Fibroblast of lung (primary cell): Measurements from ENCODE around the gene GRM8. TPM values are rescaled to one million over a fixed set of nuclear protein-coding genes. Genes with fewer than 3 reads are reported as not detected.

Source experiments
- DNase-seq, 2 donors: peaks; one replicate each; pipeline versions ENCODE4 v3.0.0 to v3.0.0-alpha.2; 2010; ENCODE audit warnings: low read depth in 2 of 2
- H2AFZ ChIP-seq: 2 replicates; pipeline ENCODE4 v1.5.1; 2012; ENCODE audit warnings: low read length, control low read depth, inconsistent platforms
- H3K27ac ChIP-seq: 2 replicates; pipeline ENCODE4 v1.5.1; 2011; ENCODE audit warnings: low read length, control low read depth; ENCODE audit not compliant: insufficient read depth
- H3K27me3 ChIP-seq: 2 replicates; pipeline ENCODE4 v1.5.1; 2011; ENCODE audit warnings: mild to moderate bottlenecking, low read length; ENCODE audit not compliant: control insufficient read depth, insufficient read depth
- H3K36me3 ChIP-seq: 2 replicates; pipeline ENCODE4 v1.5.1; 2011; ENCODE audit warnings: low read length; ENCODE audit not compliant: control insufficient read depth, insufficient read depth
- H3K4me1 ChIP-seq: 2 replicates; pipeline ENCODE4 v1.5.1; 2011; ENCODE audit warnings: low read length; ENCODE audit not compliant: control insufficient read depth, insufficient read depth; ENCODE audit errors: extremely low read depth
- H3K4me2 ChIP-seq: 2 replicates; pipeline ENCODE4 v1.5.1; 2011; ENCODE audit warnings: low read length, control low read depth; ENCODE audit not compliant: insufficient read depth; ENCODE audit errors: extremely low read depth
- H3K4me3 ChIP-seq, 4 experiments: fragments of 200-600 bp in 1 of 4; sonication (generic) in 1 of 4; replicated peaks in 1 of 4; 2 replicates each; pipeline ENCODE4 v1.5.1; 2011 to 2016; ENCODE audit warnings: low read length in 4 of 4, low read depth in 3 of 4, mild to moderate bottlenecking in 3 of 4, control low read depth in 2 of 4, inconsistent platforms in 1 of 4, mixed read lengths in 1 of 4; ENCODE audit not compliant: insufficient read depth in 1 of 4; ENCODE audit errors: control extremely low read depth in 1 of 4
- H3K79me2 ChIP-seq: 2 replicates; pipeline ENCODE4 v1.5.1; 2012; ENCODE audit warnings: mild to moderate bottlenecking, low read length, inconsistent platforms; ENCODE audit not compliant: control insufficient read depth, insufficient read depth
- H3K9ac ChIP-seq: 2 replicates; pipeline ENCODE4 v1.5.1; 2011; ENCODE audit warnings: mild to moderate bottlenecking, low read length, control low read depth; ENCODE audit not compliant: insufficient read depth
- H3K9me3 ChIP-seq: 2 replicates; pipeline ENCODE4 v1.5.1; 2012; ENCODE audit warnings: low read depth, low read length; ENCODE audit not compliant: control insufficient read depth, insufficient read depth
- H4K20me1 ChIP-seq: 2 replicates; pipeline ENCODE4 v1.5.1; 2011; ENCODE audit warnings: low read length; ENCODE audit not compliant: control insufficient read depth, insufficient read depth; ENCODE audit errors: extremely low read depth
- CTCF ChIP-seq, 2 donors: IDR thresholded peaks in 1 of 2; conservative IDR thresholded peaks in 1 of 2; 1 replicate in 1 of 2; 2 replicates in 1 of 2; pipeline ENCODE4 v1.5.1; 2011 to 2012; ENCODE audit warnings: low read length in 2 of 2, control low read depth in 1 of 2, inconsistent platforms in 1 of 2, low read depth in 1 of 2, mild to moderate bottlenecking in 1 of 2
- EZH2 ChIP-seq: IDR thresholded peaks from 2 replicates; pipeline ENCODE4 v1.5.1; 2012; ENCODE audit warnings: low read length, control low read depth, mild to moderate bottlenecking; ENCODE audit errors: missing control alignments
- polyA minus RNA-seq: library from RNA; depleted of rRNA, polyadenylated mRNA; stranded (reverse); fragments of >200 nt; gene quantifications from 2 replicates; pipeline ENCODE4 v1.2.3, GENCODE V29; 2011; ENCODE audit warnings: low replicate concordance
- polyA plus RNA-seq, 2 donors: library from polyadenylated mRNA; depleted of rRNA in 1 of 2; stranded (reverse) in 1 of 2; unstranded in 1 of 2; fragments of >200 nt; gene quantifications; 2 replicates each; pipeline ENCODE4 v1.2.1, GENCODE V29; 2011 to 2012; ENCODE audit warnings: missing spikeins in 1 of 2
- total RNA-seq: library from RNA; depleted of rRNA; stranded (reverse); fragments of >200 nt; gene quantifications from 2 replicates; pipeline ENCODE4 v1.2.1, GENCODE V29; 2014

The GRM8 gene
- total RNA-seq = not detected in 2 replicates
- polyA plus RNA-seq = not detected in 2 replicates
- polyA plus RNA-seq (2012) = not detected in 2 replicates
- polyA minus RNA-seq = not detected in 2 replicates

GRCh38 chr7:127252778-127253280, at the start of gene GRM8:
Gene GRM8, minus strand, starts transcription at chr7:127252941.
- DNase-seq = peak; percentile 11 to 53
- H3K27ac ChIP-seq = no peak within 1 kb of the TSS
- H3K9ac ChIP-seq = peak within 1 kb of the TSS; percentile 8
- no peaks in the 10 kb centered on the region for H3K9me3 ChIP-seq
- H3K79me2 ChIP-seq = no peaks in the 10 kb centered on the region
- no peaks in the 10 kb centered on the region for H3K36me3 ChIP-seq
- peaks cover 5% of the 10 kb centered on the region for H3K4me1 ChIP-seq
- H3K4me3 ChIP-seq = peak within 1 kb of the TSS; percentile 16 to 74 (median 44)
- no peaks in the 10 kb centered on the region for H4K20me1 ChIP-seq
- H3K4me2 ChIP-seq = peak within 1 kb of the TSS; percentile 73
- H3K27me3 ChIP-seq = peaks cover 27% of the 10 kb centered on the region
- TF ChIP-seq EZH2 (no peak), CTCF (conservative IDR thresholded peaks at IDR 0.05 in 1 of 2, IDR thresholded peaks at IDR 0.05 in 1 of 2; ENCODE audit: low read depth in 1 of 2, low read length in 2 of 2) (no peak)
- H2AFZ ChIP-seq = peak within 1 kb of the TSS; percentile 39

- Histone ChIP-seq H3K4me2 (no peak overlapping the region), H3K79me2 (no peaks in the 10 kb centered on the region), H3K9me3 (no peaks in the 10 kb centered on the region), H3K4me1 (no peaks in the 10 kb centered on the region), H3K36me3 (no peaks in the 10 kb centered on the region), H3K9ac (no peak overlapping the region), H3K27me3 (no peaks in the 10 kb centered on the region), H4K20me1 (no peaks in the 10 kb centered on the region), H3K4me3 (no peak overlapping the region), H2AFZ (no peak overlapping the region), H3K27ac (no peak overlapping the region)
- TF ChIP-seq EZH2 = no peak
- no peak for TF ChIP-seq CTCF (conservative IDR thresholded peaks at IDR 0.05 in 1 of 2, IDR thresholded peaks at IDR 0.05 in 1 of 2; ENCODE audit: low read depth in 1 of 2, low read length in 2 of 2)
- peak in 1 of 2 donors; percentile 5 for DNase-seq
Measured at GRCh38 chr7:127290801-127291361, 38.1 kb upstream of the GRM8 start.

GRCh38 chr7:127290116-127290655, 37.4 kb upstream of the GRM8 start:
- no peak for TF ChIP-seq CTCF (conservative IDR thresholded peaks at IDR 0.05 in 1 of 2, IDR thresholded peaks at IDR 0.05 in 1 of 2; ENCODE audit: low read depth in 1 of 2, low read length in 2 of 2)
- TF ChIP-seq EZH2 = no peak
- Histone ChIP-seq H3K27ac (no peak overlapping the region), H3K27me3 (no peaks in the 10 kb centered on the region), H3K4me1 (no peaks in the 10 kb centered on the region), H2AFZ (no peak overlapping the region), H3K36me3 (no peaks in the 10 kb centered on the region), H3K4me2 (no peak overlapping the region), H3K79me2 (no peaks in the 10 kb centered on the region), H3K9ac (no peak overlapping the region), H3K4me3 (no peak overlapping the region), H4K20me1 (no peaks in the 10 kb centered on the region), H3K9me3 (no peaks in the 10 kb centered on the region)
- no peak for DNase-seq
